Measurements from ENCODE around the gene MPC2. TPM values are rescaled to one million over a fixed set of nuclear protein-coding genes. Genes with fewer than 3 reads are reported as not detected.

MPC2 gene
- total RNA-seq, 1 donor from 2014 or later = 50.8 TPM

DNA sequence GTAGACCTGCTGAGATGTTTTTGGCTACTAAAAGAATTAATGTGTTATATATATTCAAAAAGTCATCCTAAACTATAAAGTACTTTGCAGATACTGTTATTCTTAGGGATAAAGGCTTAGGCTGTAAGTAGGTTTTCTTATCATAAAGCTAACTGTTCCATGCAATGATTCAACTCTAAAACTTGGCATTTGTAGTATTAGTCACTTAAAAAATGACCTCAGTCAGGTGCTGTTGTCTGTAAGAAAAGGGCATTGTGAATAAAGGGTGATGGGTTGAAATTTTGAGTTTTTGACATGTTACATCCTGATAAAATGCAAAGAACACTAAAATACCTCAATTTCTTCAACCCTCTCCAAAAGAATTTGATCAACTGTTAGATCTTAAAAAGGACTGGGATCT lies 55.8 kb downstream of the MPC2 start:
- H3K27ac Mint-ChIP-seq (ENCODE audit: unreplicated experiment) = no peak overlapping the region
- H3K36me3 Mint-ChIP-seq (ENCODE audit: unreplicated experiment) = no peaks in the 10 kb centered on the region
- no peaks in the 10 kb centered on the region for H3K27me3 Mint-ChIP-seq (ENCODE audit: unreplicated experiment)
- H3K4me3 Mint-ChIP-seq (ENCODE audit: unreplicated experiment) = no peak overlapping the region
- peaks cover 5% of the 10 kb centered on the region for H3K9me3 Mint-ChIP-seq (ENCODE audit: unreplicated experiment)
- no peak for DNase-seq (ENCODE audit: extremely low spot score, unreplicated experiment)
- H3K4me1 Mint-ChIP-seq (ENCODE audit: unreplicated experiment) = no peaks in the 10 kb centered on the region
- TF ChIP-seq, protein P1, sequence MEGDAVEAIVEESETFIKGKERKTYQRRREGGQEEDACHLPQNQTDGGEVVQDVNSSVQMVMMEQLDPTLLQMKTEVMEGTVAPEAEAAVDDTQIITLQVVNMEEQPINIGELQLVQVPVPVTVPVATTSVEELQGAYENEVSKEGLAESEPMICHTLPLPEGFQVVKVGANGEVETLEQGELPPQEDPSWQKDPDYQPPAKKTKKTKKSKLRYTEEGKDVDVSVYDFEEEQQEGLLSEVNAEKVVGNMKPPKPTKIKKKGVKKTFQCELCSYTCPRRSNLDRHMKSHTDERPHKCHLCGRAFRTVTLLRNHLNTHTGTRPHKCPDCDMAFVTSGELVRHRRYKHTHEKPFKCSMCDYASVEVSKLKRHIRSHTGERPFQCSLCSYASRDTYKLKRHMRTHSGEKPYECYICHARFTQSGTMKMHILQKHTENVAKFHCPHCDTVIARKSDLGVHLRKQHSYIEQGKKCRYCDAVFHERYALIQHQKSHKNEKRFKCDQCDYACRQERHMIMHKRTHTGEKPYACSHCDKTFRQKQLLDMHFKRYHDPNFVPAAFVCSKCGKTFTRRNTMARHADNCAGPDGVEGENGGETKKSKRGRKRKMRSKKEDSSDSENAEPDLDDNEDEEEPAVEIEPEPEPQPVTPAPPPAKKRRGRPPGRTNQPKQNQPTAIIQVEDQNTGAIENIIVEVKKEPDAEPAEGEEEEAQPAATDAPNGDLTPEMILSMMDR (IDR thresholded peaks at IDR 0.05) = no peak

GRCh38 chr1:167880580-167881021 lies 56.3 kb downstream of the MPC2 start:
- Mint-ChIP-seq H3K4me3 (ENCODE audit: unreplicated experiment) (no peak overlapping the region), H3K36me3 (ENCODE audit: unreplicated experiment) (no peaks in the 10 kb centered on the region), H3K9me3 (ENCODE audit: unreplicated experiment) (peaks cover 5% of the 10 kb centered on the region), H3K4me1 (ENCODE audit: unreplicated experiment) (no peaks in the 10 kb centered on the region), H3K27ac (ENCODE audit: unreplicated experiment) (no peak overlapping the region), H3K27me3 (ENCODE audit: unreplicated experiment) (no peaks in the 10 kb centered on the region)
- DNase-seq (ENCODE audit: extremely low spot score, unreplicated experiment) = no peak
- TF ChIP-seq, protein P1 (IDR thresholded peaks at IDR 0.05) = no peak

GRCh38 chr1:167879508-167879907 lies 57.4 kb downstream of the MPC2 start:
- no peak for DNase-seq (ENCODE audit: extremely low spot score, unreplicated experiment)
- Mint-ChIP-seq H3K27me3 (ENCODE audit: unreplicated experiment) (no peaks in the 10 kb centered on the region), H3K9me3 (ENCODE audit: unreplicated experiment) (no peaks in the 10 kb centered on the region), H3K27ac (ENCODE audit: unreplicated experiment) (no peak overlapping the region), H3K36me3 (ENCODE audit: unreplicated experiment) (no peaks in the 10 kb centered on the region), H3K4me3 (ENCODE audit: unreplicated experiment) (no peak overlapping the region), H3K4me1 (ENCODE audit: unreplicated experiment) (no peaks in the 10 kb centered on the region)
- TF ChIP-seq, protein P1 (IDR thresholded peaks at IDR 0.05) = no peak

GRCh38 chr1:167878372-167879160 lies 58.3 kb downstream of the MPC2 start:
- Mint-ChIP-seq H3K9me3 (ENCODE audit: unreplicated experiment) (no peaks in the 10 kb centered on the region), H3K4me1 (ENCODE audit: unreplicated experiment) (no peaks in the 10 kb centered on the region), H3K27me3 (ENCODE audit: unreplicated experiment) (no peaks in the 10 kb centered on the region), H3K4me3 (ENCODE audit: unreplicated experiment) (no peak overlapping the region), H3K27ac (ENCODE audit: unreplicated experiment) (no peak overlapping the region), H3K36me3 (ENCODE audit: unreplicated experiment) (no peaks in the 10 kb centered on the region)
- no peak for DNase-seq (ENCODE audit: extremely low spot score, unreplicated experiment)
- TF ChIP-seq, protein P1 (IDR thresholded peaks at IDR 0.05) = no peak

GRCh38 chr1:167876597-167877175 lies 60.2 kb downstream of the MPC2 start:
- Mint-ChIP-seq H3K27ac (ENCODE audit: unreplicated experiment) (no peak overlapping the region), H3K36me3 (ENCODE audit: unreplicated experiment) (no peaks in the 10 kb centered on the region), H3K27me3 (ENCODE audit: unreplicated experiment) (no peaks in the 10 kb centered on the region), H3K9me3 (ENCODE audit: unreplicated experiment) (no peaks in the 10 kb centered on the region), H3K4me3 (ENCODE audit: unreplicated experiment) (no peak overlapping the region), H3K4me1 (ENCODE audit: unreplicated experiment) (no peaks in the 10 kb centered on the region)
- DNase-seq (ENCODE audit: extremely low spot score, unreplicated experiment) = no peak
- TF ChIP-seq, protein P1 (IDR thresholded peaks at IDR 0.05) = no peak
